ENCODE data around the gene TTC24.
A peak's percentile ranks its signal among the peaks of the same experiment; 100 is the strongest.
"Not testable (repeated sequence)": the region's sequence is repeated elsewhere in the genome, so short reads cannot be mapped to it uniquely, and the experiment has no call there.

TTC24 gene

GRCh38 chr1:156555715-156556114, 23.8 kb upstream of the TTC24 start:
- no peak for DNase-seq

- DNase-seq = no peak
Measured at GRCh38 chr1:156556354-156556753, 23.2 kb upstream of the TTC24 start.

GRCh38 chr1:156559086-156559796, 20.3 kb upstream of the TTC24 start:
- no peak for DNase-seq

- DNase-seq = no peak
Measured at GRCh38 chr1:156559797-156560385, 19.6 kb upstream of the TTC24 start.

- no peak for DNase-seq
Measured at GRCh38 chr1:156560585-156561163, 18.8 kb upstream of the TTC24 start.

GRCh38 chr1:156565519-156565918, 14.0 kb upstream of the TTC24 start:
- DNase-seq = no peak

- DNase-seq = no peak
Measured at GRCh38 chr1:156566436-156566835, 13.1 kb upstream of the TTC24 start.

- no peak for DNase-seq
Measured at GRCh38 chr1:156571261-156571852, 8.2 kb upstream of the TTC24 start.

GRCh38 chr1:156571919-156572662, 7.4 kb upstream of the TTC24 start, which contains the start of gene IQGAP3:
Gene IQGAP3 (minus strand): TSS chr1:156572565. CDS start chr1:156572529, 36 bp downstream.
- peak; percentile 73 for DNase-seq

- no peak for DNase-seq
Measured at GRCh38 chr1:156572663-156573018, 6.9 kb upstream of the TTC24 start.

GRCh38 chr1:156574039-156574633, 5.4 kb upstream of the TTC24 start:
- no peak for DNase-seq

GRCh38 chr1:156577550-156577949, 2.0 kb upstream of the TTC24 start:
- DNase-seq = no peak

- DNase-seq = no peak
Measured at GRCh38 chr1:156578055-156578454, 1.5 kb upstream of the TTC24 start.

- DNase-seq = peak; percentile 58
Measured at GRCh38 chr1:156581661-156582387, 2.3 kb downstream of the TTC24 start.

- DNase-seq = peak; percentile 28
Measured at GRCh38 chr1:156582388-156583017, 3.0 kb downstream of the TTC24 start.

- peak; percentile 73 for DNase-seq
Measured at GRCh38 chr1:156583821-156584622, 4.5 kb downstream of the TTC24 start.

- DNase-seq = no peak
Measured at GRCh38 chr1:156584813-156585212, 5.3 kb downstream of the TTC24 start.

GRCh38 chr1:156586323-156586722, 6.8 kb downstream of the TTC24 start:
- no peak for DNase-seq

- no peak for DNase-seq
Measured at GRCh38 chr1:156586892-156587477, 7.5 kb downstream of the TTC24 start.

GRCh38 chr1:156587927-156588326, 8.4 kb downstream of the TTC24 start:
- DNase-seq = not testable (repeated sequence)

Measured in activated naive CD4-positive, alpha-beta T cell treated with anti-CD3 and anti-CD28 coated beads, Interleukin-2, amount 50 U/mL, for 16 hours (primary cell).